Measurements from ENCODE around the gene ENOX1. TPM values are rescaled to one million over a fixed set of nuclear protein-coding genes. Genes with fewer than 3 reads are reported as not detected.

The ENOX1 gene
- polyA plus RNA-seq, 2 of the 4 experiments (the other 2 are of a cell fraction), result 0.28 to 0.41 TPM

GRCh38 chr13:43518833-43519232 lies 267.9 kb downstream of the ENOX1 start:
- ATAC-seq, result no peak
- CTCF ChIA-PET, result interaction anchor here (0.6 kb wide), 1 partner anchor 1852 kb away, joined by 3 read pairs; no protein-coding TSS in a partner anchor
- FAIRE-seq, result no peak

DNA sequence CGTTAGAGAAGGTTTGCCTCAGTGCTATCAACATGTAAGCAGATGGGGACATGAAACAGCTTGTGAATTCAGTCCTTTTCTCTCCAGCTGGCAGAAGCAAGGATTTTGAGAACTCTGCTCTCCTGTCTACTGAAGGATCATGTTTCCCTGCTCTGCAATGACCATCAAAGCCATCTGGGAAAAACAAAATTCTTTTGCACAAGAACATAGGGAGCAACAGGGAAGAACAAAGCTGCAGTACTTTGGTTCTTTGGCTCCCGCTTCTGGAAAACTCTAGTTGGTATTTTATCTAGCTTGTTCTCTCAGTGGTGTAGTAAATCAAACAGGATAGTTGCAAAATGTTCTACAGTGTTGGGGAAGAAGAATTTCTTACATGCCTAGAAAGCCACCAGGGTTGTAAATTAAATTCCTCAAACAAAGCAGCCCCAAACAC lies 270.4 kb downstream of the ENOX1 start:
- ChIA-PET POLR2A (no interaction called here), CTCF (no interaction called here)
- H3K27ac ChIP-seq, result no peak overlapping the region
- no peaks in the 10 kb centered on the region for H3K4me1 ChIP-seq
- TF ChIP-seq, protein P1, sequence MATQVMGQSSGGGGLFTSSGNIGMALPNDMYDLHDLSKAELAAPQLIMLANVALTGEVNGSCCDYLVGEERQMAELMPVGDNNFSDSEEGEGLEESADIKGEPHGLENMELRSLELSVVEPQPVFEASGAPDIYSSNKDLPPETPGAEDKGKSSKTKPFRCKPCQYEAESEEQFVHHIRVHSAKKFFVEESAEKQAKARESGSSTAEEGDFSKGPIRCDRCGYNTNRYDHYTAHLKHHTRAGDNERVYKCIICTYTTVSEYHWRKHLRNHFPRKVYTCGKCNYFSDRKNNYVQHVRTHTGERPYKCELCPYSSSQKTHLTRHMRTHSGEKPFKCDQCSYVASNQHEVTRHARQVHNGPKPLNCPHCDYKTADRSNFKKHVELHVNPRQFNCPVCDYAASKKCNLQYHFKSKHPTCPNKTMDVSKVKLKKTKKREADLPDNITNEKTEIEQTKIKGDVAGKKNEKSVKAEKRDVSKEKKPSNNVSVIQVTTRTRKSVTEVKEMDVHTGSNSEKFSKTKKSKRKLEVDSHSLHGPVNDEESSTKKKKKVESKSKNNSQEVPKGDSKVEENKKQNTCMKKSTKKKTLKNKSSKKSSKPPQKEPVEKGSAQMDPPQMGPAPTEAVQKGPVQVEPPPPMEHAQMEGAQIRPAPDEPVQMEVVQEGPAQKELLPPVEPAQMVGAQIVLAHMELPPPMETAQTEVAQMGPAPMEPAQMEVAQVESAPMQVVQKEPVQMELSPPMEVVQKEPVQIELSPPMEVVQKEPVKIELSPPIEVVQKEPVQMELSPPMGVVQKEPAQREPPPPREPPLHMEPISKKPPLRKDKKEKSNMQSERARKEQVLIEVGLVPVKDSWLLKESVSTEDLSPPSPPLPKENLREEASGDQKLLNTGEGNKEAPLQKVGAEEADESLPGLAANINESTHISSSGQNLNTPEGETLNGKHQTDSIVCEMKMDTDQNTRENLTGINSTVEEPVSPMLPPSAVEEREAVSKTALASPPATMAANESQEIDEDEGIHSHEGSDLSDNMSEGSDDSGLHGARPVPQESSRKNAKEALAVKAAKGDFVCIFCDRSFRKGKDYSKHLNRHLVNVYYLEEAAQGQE (IDR thresholded peaks at IDR 0.05), result no peak
- TF ChIP-seq HOXB13 (CRISPR knock-in tag; IDR thresholded peaks at IDR 0.05; ENCODE audit: low read depth) (no peak), FOSL2 (IDR thresholded peaks at IDR 0.05) (no peak), FOSL2 (CRISPR knock-in tag; IDR thresholded peaks at IDR 0.05) (no peak), ATOH8 (CRISPR knock-in tag; IDR thresholded peaks at IDR 0.05; ENCODE audit: low read depth) (no peak), ZNF302 (CRISPR knock-in tag; IDR thresholded peaks at IDR 0.05) (no peak), CHD2 (IDR thresholded peaks at IDR 0.05; ENCODE audit: low read length, partially characterized antibody) (no peak), ZC3H11A (IDR thresholded peaks at IDR 0.05) (no peak), MAFK (IDR thresholded peaks at IDR 0.05; ENCODE audit: partially characterized antibody) (no peak)
- TF ChIP-seq, protein P2, sequence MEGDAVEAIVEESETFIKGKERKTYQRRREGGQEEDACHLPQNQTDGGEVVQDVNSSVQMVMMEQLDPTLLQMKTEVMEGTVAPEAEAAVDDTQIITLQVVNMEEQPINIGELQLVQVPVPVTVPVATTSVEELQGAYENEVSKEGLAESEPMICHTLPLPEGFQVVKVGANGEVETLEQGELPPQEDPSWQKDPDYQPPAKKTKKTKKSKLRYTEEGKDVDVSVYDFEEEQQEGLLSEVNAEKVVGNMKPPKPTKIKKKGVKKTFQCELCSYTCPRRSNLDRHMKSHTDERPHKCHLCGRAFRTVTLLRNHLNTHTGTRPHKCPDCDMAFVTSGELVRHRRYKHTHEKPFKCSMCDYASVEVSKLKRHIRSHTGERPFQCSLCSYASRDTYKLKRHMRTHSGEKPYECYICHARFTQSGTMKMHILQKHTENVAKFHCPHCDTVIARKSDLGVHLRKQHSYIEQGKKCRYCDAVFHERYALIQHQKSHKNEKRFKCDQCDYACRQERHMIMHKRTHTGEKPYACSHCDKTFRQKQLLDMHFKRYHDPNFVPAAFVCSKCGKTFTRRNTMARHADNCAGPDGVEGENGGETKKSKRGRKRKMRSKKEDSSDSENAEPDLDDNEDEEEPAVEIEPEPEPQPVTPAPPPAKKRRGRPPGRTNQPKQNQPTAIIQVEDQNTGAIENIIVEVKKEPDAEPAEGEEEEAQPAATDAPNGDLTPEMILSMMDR (IDR thresholded peaks at IDR 0.05), result no peak
- FAIRE-seq (no peak), ATAC-seq (no peak), DNase-seq (ENCODE audit: low read depth in 1 of 2, low spot score in 1 of 2) (no peak)
- WGBS (ENCODE audit: missing lambda C conversion rate), result 41% methylated on average over 2 of the region's 2 CpGs
- no peaks in the 10 kb centered on the region for H3K9me3 ChIP-seq
- no peak overlapping the region for H3K4me3 ChIP-seq
- H3K4me2 ChIP-seq, result no peak overlapping the region

More at GRCh38 chr13:43518833-43519232, 267.9 kb downstream of the ENOX1 start:
- no peak overlapping the region for H3K4me2 ChIP-seq
- no peak for DNase-seq (ENCODE audit: low read depth in 1 of 2, low spot score in 1 of 2)
- H3K4me1 ChIP-seq, result no peaks in the 10 kb centered on the region
- POLR2A ChIA-PET, result no interaction called here
- H3K9me3 ChIP-seq, result no peaks in the 10 kb centered on the region
- TF ChIP-seq KDM5A (IDR thresholded peaks at IDR 0.05) (no peak), HDAC2 (IDR thresholded peaks at IDR 0.05) (no peak), ZNF302 (CRISPR knock-in tag; IDR thresholded peaks at IDR 0.05) (no peak), MAFK (IDR thresholded peaks at IDR 0.05; ENCODE audit: partially characterized antibody) (no peak), ZC3H11A (IDR thresholded peaks at IDR 0.05) (no peak), MAZ (IDR thresholded peaks at IDR 0.05; ENCODE audit: borderline replicate concordance, low read depth, low read length) (no peak), FOXS1 (CRISPR knock-in tag; IDR thresholded peaks at IDR 0.05) (no peak), NR3C1 (IDR thresholded peaks at IDR 0.05) (no peak), KDM1A (IDR thresholded peaks at IDR 0.05; ENCODE audit: low read depth) (no peak), CHD2 (IDR thresholded peaks at IDR 0.05; ENCODE audit: low read length, partially characterized antibody) (no peak), JUNB (IDR thresholded peaks at IDR 0.05) (no peak)
- TF ChIP-seq, protein P3, sequence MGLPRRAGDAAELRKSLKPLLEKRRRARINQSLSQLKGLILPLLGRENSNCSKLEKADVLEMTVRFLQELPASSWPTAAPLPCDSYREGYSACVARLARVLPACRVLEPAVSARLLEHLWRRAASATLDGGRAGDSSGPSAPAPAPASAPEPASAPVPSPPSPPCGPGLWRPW (IDR thresholded peaks at IDR 0.05), result no peak
- TF ChIP-seq, protein P1 (IDR thresholded peaks at IDR 0.05), result no peak
- no peak overlapping the region for H3K27ac ChIP-seq
- no peak overlapping the region for H3K4me3 ChIP-seq
